T47D (cell line): ENCODE measurements around the gene COQ10A.

Experiments
- DNase-seq, 2 experiments: peaks; one replicate each; pipeline versions ENCODE4 v3.0.0 to v3.0.0-alpha.2; 2011 to 2012; ENCODE audit warnings: low read depth in 1 of 2, low spot score in 1 of 2
- JUND ChIP-seq: IDR thresholded peaks from 2 replicates; pipeline ENCODE4 v1.6.1; 2012; ENCODE audit warnings: low read depth
- in situ Hi-C: cut with HindIII; loops from 2 replicates; pipeline ENCODE4 v1.10.0; 2016; ENCODE audit warnings: low sequenced_read_pairs, low pct_unique_long_range_greater_than_20kb

COQ10A gene

GRCh38 chr12:56266693-56267442, at the start of gene COQ10A:
Gene COQ10A (plus strand): TSS chr12:56266942. CDS start chr12:56267119, 177 bp downstream.
- in situ Hi-C loops, result no loop called here
- DNase-seq, result peak; percentile 92 to 96
- TF ChIP-seq JUND, result no peak

GRCh38 chr12:56219840-56220239, 46.9 kb upstream of the COQ10A start:
- no peak for TF ChIP-seq JUND
- in situ Hi-C loops, result no loop called here
- DNase-seq, result no peak

- TF ChIP-seq JUND, result no peak
- in situ Hi-C loops, result no loop called here
- DNase-seq, result peak in 1 of 2 experiments; percentile 33
Observed at GRCh38 chr12:56220611-56221231, 46.0 kb upstream of the COQ10A start.

- peak; percentile 59 to 81 for DNase-seq
- in situ Hi-C loops, result no loop called here
- no peak for TF ChIP-seq JUND
Observed at GRCh38 chr12:56221232-56221756, 45.4 kb upstream of the COQ10A start.

- in situ Hi-C loops, result no loop called here
- TF ChIP-seq JUND, result no peak
- peak; percentile 98 to 99 for DNase-seq
Observed at GRCh38 chr12:56221757-56222530, 44.8 kb upstream of the COQ10A start, which contains the start of gene RNF41. Gene RNF41 (minus strand): TSS chr12:56221922. CDS start chr12:56214047, 7,875 bp downstream.

- no peak for TF ChIP-seq JUND
- DNase-seq, result no peak
- in situ Hi-C loops, result no loop called here
Observed at GRCh38 chr12:56222531-56222895, 44.2 kb upstream of the COQ10A start.

GRCh38 chr12:56223571-56224101, 43.1 kb upstream of the COQ10A start:
- in situ Hi-C loops, result no loop called here
- no peak for DNase-seq
- TF ChIP-seq JUND, result no peak

GRCh38 chr12:56224102-56224701, 42.5 kb upstream of the COQ10A start, which contains the start of gene NABP2:
Gene NABP2 (plus strand): TSS chr12:56224342. CDS start chr12:56224857, 515 bp downstream.
- no peak for TF ChIP-seq JUND
- DNase-seq, result peak; percentile 99 to 100
- in situ Hi-C loops, result no loop called here

- in situ Hi-C loops, result no loop called here
Observed at GRCh38 chr12:56224954-56225353, 41.8 kb upstream of the COQ10A start.

GRCh38 chr12:56229082-56229481, 37.7 kb upstream of the COQ10A start:
- DNase-seq, result no peak
- in situ Hi-C loops, result no loop called here
- TF ChIP-seq JUND, result no peak

More at GRCh38 chr12:56224954-56225353, 41.8 kb upstream of the COQ10A start:
- no peak for TF ChIP-seq JUND
- DNase-seq, result no peak

- DNase-seq, result no peak
- in situ Hi-C loops, result no loop called here
- no peak for TF ChIP-seq JUND
Observed at GRCh38 chr12:56229916-56230431, 36.8 kb upstream of the COQ10A start, which contains the start of gene SLC39A5. Gene SLC39A5 (plus strand): TSS chr12:56230051. CDS start chr12:56231275, 1,224 bp downstream.
